ENCODE measurements around the gene ROBO1.

ROBO1 gene

DNA sequence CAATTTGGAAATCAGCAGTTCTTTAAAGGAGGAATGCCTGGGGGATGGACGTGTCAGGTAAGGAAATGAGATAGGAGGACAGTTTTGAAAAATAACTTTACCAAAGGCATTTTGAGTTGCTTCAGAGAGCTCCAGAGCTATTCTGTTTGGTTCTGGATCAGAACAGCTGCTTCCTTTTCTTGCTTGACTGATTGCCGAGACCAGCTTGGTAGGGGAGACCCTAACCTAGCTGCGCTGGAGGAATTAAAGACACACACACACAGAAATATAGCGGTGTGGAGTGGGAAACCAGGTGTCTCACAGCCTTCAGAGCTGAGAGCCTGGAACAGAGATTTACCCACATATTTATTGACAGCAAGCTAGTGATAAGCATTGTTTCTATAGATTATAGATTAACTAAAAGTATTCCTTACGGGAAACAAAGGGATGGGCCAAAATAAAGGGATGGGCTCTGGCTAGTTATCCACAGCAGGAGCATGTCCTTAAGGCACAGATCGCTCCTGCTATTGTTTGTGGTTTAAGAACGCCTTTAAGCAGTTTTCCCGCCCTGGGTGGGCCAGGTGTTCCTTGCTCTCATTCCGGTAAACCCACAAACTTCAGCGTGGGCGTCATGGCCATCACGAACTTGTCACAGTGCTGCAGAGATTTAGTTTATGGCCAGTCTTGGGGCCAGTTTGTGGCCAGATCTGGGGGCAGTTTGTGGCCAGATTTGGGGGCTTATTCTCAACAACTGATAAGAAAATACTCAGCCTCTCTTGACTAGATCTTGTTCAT, 556.0 kb downstream of the ROBO1 start:
- no peak overlapping the region for H2AFZ ChIP-seq (ENCODE audit: low read depth, low read length, severe bottlenecking)
- H3K4me3 ChIP-seq (ENCODE audit: insufficient read depth, low read length, poor library complexity, severe bottlenecking): no peak overlapping the region
- no peaks in the 10 kb centered on the region for H3K36me3 ChIP-seq (ENCODE audit: low read length)
- no peaks in the 10 kb centered on the region for H3K9me2 ChIP-seq (replicated peaks; ENCODE audit: insufficient read depth, low read length)
- H3F3A ChIP-seq (ENCODE audit: insufficient read depth): no peaks in the 10 kb centered on the region
- H3K27me3 ChIP-seq (ENCODE audit: low read length): no peaks in the 10 kb centered on the region
- H3K4me2 ChIP-seq (ENCODE audit: low read depth, low read length, poor library complexity, severe bottlenecking): no peak overlapping the region
- no peak overlapping the region for H3K27ac ChIP-seq (ENCODE audit: low read depth, low read length)
- TF ChIP-seq EZH2phosphoT487 (conservative IDR thresholded peaks at IDR 0.05; ENCODE audit: low read length): no peak
- TF ChIP-seq, protein P1, sequence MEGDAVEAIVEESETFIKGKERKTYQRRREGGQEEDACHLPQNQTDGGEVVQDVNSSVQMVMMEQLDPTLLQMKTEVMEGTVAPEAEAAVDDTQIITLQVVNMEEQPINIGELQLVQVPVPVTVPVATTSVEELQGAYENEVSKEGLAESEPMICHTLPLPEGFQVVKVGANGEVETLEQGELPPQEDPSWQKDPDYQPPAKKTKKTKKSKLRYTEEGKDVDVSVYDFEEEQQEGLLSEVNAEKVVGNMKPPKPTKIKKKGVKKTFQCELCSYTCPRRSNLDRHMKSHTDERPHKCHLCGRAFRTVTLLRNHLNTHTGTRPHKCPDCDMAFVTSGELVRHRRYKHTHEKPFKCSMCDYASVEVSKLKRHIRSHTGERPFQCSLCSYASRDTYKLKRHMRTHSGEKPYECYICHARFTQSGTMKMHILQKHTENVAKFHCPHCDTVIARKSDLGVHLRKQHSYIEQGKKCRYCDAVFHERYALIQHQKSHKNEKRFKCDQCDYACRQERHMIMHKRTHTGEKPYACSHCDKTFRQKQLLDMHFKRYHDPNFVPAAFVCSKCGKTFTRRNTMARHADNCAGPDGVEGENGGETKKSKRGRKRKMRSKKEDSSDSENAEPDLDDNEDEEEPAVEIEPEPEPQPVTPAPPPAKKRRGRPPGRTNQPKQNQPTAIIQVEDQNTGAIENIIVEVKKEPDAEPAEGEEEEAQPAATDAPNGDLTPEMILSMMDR (IDR thresholded peaks at IDR 0.05; ENCODE audit: insufficient read depth, low read length, poor library complexity, severe bottlenecking): no peak
- H4K20me1 ChIP-seq (ENCODE audit: low read depth, low read length): no peaks in the 10 kb centered on the region
- no peaks in the 10 kb centered on the region for H3K79me2 ChIP-seq (ENCODE audit: insufficient read depth, low read length)
- H3K9me3 ChIP-seq (ENCODE audit: insufficient read depth, low read length): no peaks in the 10 kb centered on the region
- no peak overlapping the region for H3K9ac ChIP-seq (ENCODE audit: low read length)

DNA sequence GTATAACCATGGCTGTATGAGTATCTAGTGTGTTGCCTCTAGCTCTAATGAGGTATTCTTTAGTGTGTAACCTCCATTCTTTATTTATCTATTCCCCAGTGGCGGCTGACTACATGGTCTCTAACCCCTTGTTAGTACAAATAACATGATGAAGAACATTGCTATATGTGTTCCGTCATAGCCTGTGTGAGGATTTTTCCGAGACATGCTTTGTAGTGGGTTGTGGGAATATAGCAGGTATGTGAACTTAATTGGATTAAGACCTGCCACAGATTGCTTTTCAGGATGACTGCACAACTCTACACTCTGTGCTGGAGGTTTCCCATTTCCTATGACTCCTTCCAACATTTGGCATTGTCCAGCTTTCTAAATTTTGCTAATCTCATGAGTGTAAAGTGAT, 563.4 kb downstream of the ROBO1 start:
- TF ChIP-seq, protein P1 (IDR thresholded peaks at IDR 0.05; ENCODE audit: insufficient read depth, low read length, poor library complexity, severe bottlenecking): no peak
- no peak for TF ChIP-seq EZH2phosphoT487 (conservative IDR thresholded peaks at IDR 0.05; ENCODE audit: low read length)
- H3K4me3 ChIP-seq (ENCODE audit: insufficient read depth, low read length, poor library complexity, severe bottlenecking): no peak overlapping the region
- H4K20me1 ChIP-seq (ENCODE audit: low read depth, low read length): no peaks in the 10 kb centered on the region
- H3K9me3 ChIP-seq (ENCODE audit: insufficient read depth, low read length): no peaks in the 10 kb centered on the region
- H3K9ac ChIP-seq (ENCODE audit: low read length): no peak overlapping the region
- H3K9me2 ChIP-seq (replicated peaks; ENCODE audit: insufficient read depth, low read length): no peaks in the 10 kb centered on the region
- no peak overlapping the region for H3K4me2 ChIP-seq (ENCODE audit: low read depth, low read length, poor library complexity, severe bottlenecking)
- no peak overlapping the region for H2AFZ ChIP-seq (ENCODE audit: low read depth, low read length, severe bottlenecking)
- no peaks in the 10 kb centered on the region for H3F3A ChIP-seq (ENCODE audit: insufficient read depth)
- no peaks in the 10 kb centered on the region for H3K79me2 ChIP-seq (ENCODE audit: insufficient read depth, low read length)
- no peak overlapping the region for H3K27ac ChIP-seq (ENCODE audit: low read depth, low read length)
- no peaks in the 10 kb centered on the region for H3K27me3 ChIP-seq (ENCODE audit: low read length)
- H3K36me3 ChIP-seq (ENCODE audit: low read length): no peaks in the 10 kb centered on the region

DNA sequence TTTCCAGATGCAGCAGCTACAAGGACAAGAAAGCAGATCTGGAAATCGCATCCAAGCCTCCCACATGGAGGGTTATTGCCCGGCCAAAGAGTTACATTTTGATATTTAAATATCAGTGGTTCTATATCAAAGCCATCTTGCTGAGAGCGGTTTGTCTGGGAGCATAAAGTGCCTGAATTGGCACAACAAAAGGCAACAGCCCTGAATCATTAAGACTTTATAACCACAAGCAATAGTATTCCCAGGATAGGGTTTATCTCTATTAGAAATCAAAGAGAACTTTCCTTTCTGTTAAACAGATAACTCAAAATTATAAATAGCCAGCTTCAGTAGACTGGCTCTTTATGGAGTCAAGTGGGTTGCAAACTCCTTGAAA, 564.7 kb downstream of the ROBO1 start:
- Histone ChIP-seq H3K27me3 (ENCODE audit: low read length) (no peaks in the 10 kb centered on the region), H3K4me3 (ENCODE audit: insufficient read depth, low read length, poor library complexity, severe bottlenecking) (no peak overlapping the region), H3F3A (ENCODE audit: insufficient read depth) (no peaks in the 10 kb centered on the region), H3K27ac (ENCODE audit: low read depth, low read length) (no peak overlapping the region), H2AFZ (ENCODE audit: low read depth, low read length, severe bottlenecking) (no peak overlapping the region), H3K9ac (ENCODE audit: low read length) (no peak overlapping the region), H3K79me2 (ENCODE audit: insufficient read depth, low read length) (no peaks in the 10 kb centered on the region), H3K9me3 (ENCODE audit: insufficient read depth, low read length) (no peaks in the 10 kb centered on the region), H4K20me1 (ENCODE audit: low read depth, low read length) (no peaks in the 10 kb centered on the region), H3K36me3 (ENCODE audit: low read length) (no peaks in the 10 kb centered on the region), H3K4me2 (ENCODE audit: low read depth, low read length, poor library complexity, severe bottlenecking) (no peak overlapping the region), H3K9me2 (replicated peaks; ENCODE audit: insufficient read depth, low read length) (no peaks in the 10 kb centered on the region)
- TF ChIP-seq, protein P1 (IDR thresholded peaks at IDR 0.05; ENCODE audit: insufficient read depth, low read length, poor library complexity, severe bottlenecking): no peak
- no peak for TF ChIP-seq EZH2phosphoT487 (conservative IDR thresholded peaks at IDR 0.05; ENCODE audit: low read length)
